Omental fat pad (tissue), 4 donors: ENCODE results near the gene CACNA1G. TPM values are rescaled to one million over a fixed set of nuclear protein-coding genes. Genes with fewer than 3 reads are reported as not detected.

Experiments used
- ATAC-seq: fragments of 150-250 bp; one replicate; pipeline ENCODE4 v1.9.1; 2016; ENCODE audit warnings: mild to moderate bottlenecking, moderate library complexity; ENCODE audit not compliant: low FRiP score
- DNase-seq: peaks from one replicate; pipeline ENCODE4 v3.0.0-alpha.2; 2019; ENCODE audit warnings: low spot score
- total RNA-seq, 4 donors: library from RNA; depleted of rRNA; stranded (reverse); fragments of >200 nt; gene quantifications; one replicate each; pipeline ENCODE4 v1.1.0, GENCODE V29; 2016
- TF ChIP-seq, protein P1 (sequence below), 3 donors: fragments of 450-650 bp; IDR thresholded peaks; one replicate each; pipeline ENCODE4 v1.5.1; 2016 to 2017; ENCODE audit warnings: antibody characterized with exemption in 3 of 3, mild to moderate bottlenecking in 3 of 3, moderate library complexity in 2 of 3

Gene CACNA1G
- total RNA-seq, 4 donors from 2014 or later = 0.32 to 3.8 (median 1.2) TPM

DNA sequence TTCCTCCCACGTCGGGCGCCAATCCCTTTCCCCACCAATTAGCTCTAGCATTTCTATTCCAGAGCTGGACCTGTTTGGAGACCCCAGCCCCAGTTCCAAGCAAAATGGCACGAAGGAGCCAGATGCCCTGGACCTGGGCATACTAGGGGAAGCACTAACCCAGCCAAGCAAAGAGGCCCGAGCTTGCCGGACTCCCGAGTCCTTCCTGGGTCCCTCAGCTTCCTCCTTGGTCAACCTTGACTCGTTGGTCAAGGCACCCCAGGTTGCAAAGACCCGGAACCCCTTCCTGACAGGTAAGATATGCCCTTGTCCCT lies 19.2 kb upstream of the CACNA1G start:
- DNase-seq (no peak), ATAC-seq (no peak)
- TF ChIP-seq, protein P1, sequence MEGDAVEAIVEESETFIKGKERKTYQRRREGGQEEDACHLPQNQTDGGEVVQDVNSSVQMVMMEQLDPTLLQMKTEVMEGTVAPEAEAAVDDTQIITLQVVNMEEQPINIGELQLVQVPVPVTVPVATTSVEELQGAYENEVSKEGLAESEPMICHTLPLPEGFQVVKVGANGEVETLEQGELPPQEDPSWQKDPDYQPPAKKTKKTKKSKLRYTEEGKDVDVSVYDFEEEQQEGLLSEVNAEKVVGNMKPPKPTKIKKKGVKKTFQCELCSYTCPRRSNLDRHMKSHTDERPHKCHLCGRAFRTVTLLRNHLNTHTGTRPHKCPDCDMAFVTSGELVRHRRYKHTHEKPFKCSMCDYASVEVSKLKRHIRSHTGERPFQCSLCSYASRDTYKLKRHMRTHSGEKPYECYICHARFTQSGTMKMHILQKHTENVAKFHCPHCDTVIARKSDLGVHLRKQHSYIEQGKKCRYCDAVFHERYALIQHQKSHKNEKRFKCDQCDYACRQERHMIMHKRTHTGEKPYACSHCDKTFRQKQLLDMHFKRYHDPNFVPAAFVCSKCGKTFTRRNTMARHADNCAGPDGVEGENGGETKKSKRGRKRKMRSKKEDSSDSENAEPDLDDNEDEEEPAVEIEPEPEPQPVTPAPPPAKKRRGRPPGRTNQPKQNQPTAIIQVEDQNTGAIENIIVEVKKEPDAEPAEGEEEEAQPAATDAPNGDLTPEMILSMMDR (IDR thresholded peaks at IDR 0.05) = no peak

DNA sequence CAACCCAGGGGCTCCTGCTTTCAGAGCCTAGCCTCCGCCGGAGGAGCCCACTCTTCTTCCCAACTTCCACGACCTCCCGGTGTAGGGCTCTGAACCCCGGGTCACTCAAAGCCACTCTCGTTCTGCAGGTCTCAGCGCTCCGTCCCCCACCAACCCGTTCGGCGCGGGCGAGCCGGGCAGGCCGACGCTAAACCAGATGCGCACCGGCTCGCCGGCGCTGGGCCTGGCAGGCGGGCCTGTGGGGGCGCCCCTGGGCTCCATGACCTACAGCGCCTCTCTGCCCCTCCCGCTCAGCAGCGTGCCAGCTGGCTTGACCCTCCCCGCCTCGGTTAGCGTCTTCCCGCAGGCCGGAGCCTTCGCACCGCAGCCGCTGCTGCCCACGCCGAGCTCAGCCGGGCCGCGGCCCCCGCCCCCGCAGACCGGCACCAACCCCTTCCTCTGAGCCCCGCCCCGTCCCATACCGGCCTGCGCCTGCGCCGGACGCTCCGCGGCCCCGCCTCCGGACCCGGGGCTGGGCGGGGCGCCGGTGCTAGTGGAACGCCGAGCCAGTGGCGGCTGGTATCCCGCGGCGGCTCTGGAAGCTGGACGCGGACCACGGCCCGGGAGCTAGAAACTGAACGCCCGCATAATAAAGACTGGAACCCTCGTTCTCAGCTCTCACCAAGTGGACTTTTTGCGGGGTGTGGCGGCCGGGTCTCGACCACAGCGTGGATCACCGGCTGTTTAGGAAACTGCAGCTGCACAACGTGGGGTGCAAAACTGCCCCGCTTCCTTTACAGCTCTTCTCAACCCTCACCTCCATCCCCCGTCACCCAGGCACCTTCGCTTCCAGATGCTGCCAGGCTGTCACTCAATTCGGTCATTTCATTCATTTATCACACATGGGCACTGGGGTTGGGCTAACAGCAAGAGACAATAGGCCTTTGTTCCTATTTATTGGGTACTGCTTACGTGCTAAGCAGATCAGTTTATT lies 18.5 kb upstream of the CACNA1G start:
- TF ChIP-seq, protein P1 (IDR thresholded peaks at IDR 0.05) = no peak
- ATAC-seq (peak; percentile 90), DNase-seq (peak; percentile 59)

DNA sequence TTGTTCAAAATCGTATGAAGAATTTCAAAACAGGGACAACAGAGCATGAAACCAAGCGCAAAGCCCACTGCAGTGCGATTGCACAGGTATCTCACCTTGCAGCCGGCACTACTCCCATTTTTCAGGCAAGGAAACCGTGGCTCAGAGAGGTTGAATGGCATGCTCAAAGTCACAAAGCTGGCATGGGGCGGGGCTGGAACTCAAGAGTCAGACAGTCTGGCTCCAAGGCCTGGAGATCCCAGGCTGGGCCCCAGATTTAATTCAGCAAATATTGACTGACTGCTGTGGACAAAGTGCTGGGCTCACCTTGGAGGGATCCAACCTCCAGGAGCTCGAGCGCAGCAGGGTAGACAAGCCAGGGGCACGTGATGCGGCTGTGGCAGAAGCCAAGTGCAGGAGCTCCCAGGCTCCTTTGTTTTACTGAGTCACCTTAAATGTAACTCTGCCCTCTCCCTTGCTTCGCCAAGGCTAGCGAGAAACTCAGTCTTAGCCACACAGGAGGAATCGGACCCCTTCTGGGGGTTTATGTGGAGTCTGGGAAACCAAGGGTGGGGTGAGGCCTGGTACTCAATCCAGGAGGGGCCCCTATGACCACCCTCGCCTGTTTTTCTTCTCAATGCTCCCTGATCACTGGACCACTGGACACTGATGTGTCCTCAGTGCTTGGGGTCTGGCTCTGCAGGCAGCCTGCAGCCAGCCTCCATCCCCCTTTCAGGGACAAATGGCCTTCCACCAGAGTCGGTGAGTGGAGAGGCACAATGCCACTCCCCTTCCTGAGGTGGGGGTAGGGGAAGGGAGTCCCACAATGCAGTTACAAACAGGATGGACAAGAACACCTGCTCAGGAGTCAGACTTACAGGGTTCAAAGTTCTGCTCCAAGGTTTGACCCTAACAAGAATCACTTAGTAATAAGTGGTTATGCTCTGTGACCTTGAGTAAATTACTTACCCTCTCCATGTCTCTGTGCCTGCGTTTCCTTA lies 17.4 kb upstream of the CACNA1G start:
- DNase-seq (no peak), ATAC-seq (no peak)
- TF ChIP-seq, protein P1 (IDR thresholded peaks at IDR 0.05) = no peak

DNA sequence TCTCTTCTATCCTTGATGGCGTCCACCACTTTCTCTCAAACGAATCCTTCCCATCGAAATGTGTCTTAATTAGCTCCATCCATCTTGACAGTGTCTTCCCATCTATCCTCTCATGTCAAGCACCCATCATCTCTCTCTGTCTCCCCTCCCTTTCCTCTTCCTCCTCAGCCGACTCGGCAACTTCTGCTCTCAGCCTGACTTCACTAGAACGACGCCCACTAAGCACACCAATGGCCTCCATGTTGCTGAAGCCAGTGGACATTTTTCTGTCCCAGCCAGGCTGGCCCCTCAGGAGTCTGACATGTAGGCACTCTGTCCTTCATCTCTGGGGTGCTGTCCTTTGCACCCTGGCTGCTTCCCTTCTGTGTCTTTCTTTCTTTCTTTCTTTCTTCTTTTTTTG lies 16.0 kb upstream of the CACNA1G start:
- no peak for ATAC-seq
- no peak for DNase-seq
- TF ChIP-seq, protein P1 (IDR thresholded peaks at IDR 0.05) = no peak

DNA sequence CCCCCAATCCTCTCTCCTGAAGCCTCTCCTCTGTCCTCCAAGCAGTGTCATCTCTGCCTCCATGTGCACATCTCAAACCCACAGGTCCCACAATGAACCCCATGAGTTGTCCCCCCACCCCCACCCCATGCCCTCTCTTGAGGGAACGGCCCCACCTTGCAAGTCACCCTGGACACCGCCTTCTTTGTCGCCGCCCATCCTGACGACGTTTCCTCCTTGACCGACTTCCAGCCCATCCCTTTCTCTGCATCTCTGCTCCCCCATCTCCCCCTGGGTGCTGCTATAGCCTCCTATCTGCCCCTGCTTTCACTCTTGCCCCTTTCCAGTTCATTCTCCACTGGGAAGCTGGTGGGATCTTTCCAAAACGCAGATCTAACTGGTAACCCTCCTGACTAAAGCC lies 15.2 kb upstream of the CACNA1G start:
- DNase-seq (no peak), ATAC-seq (no peak)
- TF ChIP-seq, protein P1 (IDR thresholded peaks at IDR 0.05) = no peak

DNA sequence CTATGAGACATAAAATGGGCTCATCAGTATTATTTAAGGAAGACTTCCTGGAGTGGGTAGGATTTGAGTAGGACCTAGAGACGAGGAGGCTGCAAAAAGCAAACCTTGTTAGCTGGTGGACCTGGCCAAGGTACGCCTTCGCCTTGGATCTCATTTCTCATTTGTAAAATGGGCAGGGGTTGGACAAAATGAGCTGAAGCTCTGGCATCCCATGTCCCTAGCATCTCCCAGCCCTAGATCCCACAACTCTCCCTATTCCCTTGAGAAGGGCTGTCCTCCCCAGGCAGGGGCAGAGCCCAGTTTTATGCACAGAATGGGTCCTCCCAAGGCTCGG lies 13.8 kb upstream of the CACNA1G start:
- ATAC-seq (no peak), DNase-seq (no peak)
- TF ChIP-seq, protein P1 (IDR thresholded peaks at IDR 0.05) = no peak
